Measurements from ENCODE around the gene ABCA4.

GRCh38 chr1:94122201-94122970, 1.4 kb upstream of the ABCA4 start:
- no peak for TF ChIP-seq POLR2A (IDR thresholded peaks at IDR 0.05; ENCODE audit: low read length)
- no peak for TF ChIP-seq GATA1 (IDR thresholded peaks at IDR 0.05; ENCODE audit: low read depth, low read length)
